ENCODE results near the gene NR3C2. TPM values are rescaled to one million over a fixed set of nuclear protein-coding genes. Genes with fewer than 3 reads are reported as not detected.

The NR3C2 gene
- total RNA-seq, 1 donor from 2014 or later, result 26.2 TPM

DNA sequence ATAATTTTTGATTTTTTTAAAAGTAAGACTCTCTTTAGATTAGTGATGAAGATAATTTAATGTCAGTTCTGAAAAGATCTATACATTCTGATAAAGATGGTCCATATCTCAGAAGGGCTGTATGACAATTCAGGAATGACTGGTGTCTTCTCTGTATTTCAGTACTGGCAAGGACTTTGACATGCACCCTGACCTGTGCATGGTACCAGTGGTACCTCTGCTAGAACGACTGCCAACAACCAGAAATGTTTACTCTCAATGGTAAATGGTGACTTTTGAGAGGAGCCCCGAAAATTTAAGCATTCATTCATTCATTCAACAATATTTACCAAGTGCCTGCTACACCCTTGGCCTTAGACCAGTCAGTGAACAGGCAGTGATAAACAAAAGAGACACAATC lies 4.8 kb downstream of the NR3C2 start:
- ATAC-seq, result no peak
- DNase-seq (ENCODE audit: low spot score), result no peak
- intact Hi-C loops (cut with DNase I), result no loop called here

GRCh38 chr4:148436512-148436911 lies 5.7 kb downstream of the NR3C2 start:
- ATAC-seq (no peak), DNase-seq (ENCODE audit: low spot score) (no peak)
- intact Hi-C loops (cut with DNase I), result no loop called here

- DNase-seq (ENCODE audit: low spot score) (no peak), ATAC-seq (no peak)
- intact Hi-C loops (cut with DNase I), result no loop called here
Observed at GRCh38 chr4:148435654-148436406, 6.4 kb downstream of the NR3C2 start.

- ATAC-seq (no peak), DNase-seq (ENCODE audit: low spot score) (no peak)
- intact Hi-C loops (cut with DNase I), result no loop called here
Observed at GRCh38 chr4:148434075-148434773, 8.0 kb downstream of the NR3C2 start.

DNA sequence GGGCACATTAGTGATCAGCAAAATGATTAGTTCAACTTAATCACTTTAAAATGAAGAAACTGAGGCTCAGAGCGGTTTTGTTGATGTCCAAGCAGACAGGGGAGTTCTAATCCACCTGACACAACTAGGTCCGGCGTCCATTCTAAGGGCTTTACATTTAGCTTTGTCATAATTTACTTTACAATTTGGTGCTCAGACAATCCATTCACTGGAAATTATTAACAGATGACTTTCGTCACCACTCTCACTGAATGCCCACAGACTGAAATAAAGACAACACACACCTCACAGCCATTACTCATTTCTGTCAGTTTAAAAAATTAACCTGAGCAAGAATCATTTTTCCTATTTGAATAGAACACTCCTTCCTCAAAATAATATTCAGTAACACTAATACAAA lies 10.8 kb downstream of the NR3C2 start:
- no peak for DNase-seq (ENCODE audit: low spot score)
- intact Hi-C loops (cut with DNase I), result no loop called here
- ATAC-seq, result no peak

DNA sequence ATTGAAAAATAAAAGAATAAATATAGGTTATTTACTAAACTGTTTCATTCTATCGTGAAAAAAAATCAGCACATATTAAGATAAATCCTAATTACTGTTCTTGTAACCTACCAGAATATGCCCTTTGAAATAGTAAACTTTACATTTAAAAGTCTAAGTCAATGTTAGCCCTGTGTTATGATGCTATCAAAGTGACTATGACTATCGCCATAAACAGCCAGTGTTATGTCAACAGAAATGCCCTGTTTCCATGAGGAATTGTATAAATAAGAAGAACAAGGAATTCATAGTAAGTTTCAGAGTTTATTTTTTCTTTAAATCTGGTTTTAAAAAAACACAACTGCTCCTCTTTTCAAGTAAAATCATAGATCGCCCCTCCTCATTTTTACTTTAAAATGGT lies 11.4 kb downstream of the NR3C2 start:
- no peak for DNase-seq (ENCODE audit: low spot score)
- ATAC-seq, result no peak
- intact Hi-C loops (cut with DNase I), result no loop called here

DNA sequence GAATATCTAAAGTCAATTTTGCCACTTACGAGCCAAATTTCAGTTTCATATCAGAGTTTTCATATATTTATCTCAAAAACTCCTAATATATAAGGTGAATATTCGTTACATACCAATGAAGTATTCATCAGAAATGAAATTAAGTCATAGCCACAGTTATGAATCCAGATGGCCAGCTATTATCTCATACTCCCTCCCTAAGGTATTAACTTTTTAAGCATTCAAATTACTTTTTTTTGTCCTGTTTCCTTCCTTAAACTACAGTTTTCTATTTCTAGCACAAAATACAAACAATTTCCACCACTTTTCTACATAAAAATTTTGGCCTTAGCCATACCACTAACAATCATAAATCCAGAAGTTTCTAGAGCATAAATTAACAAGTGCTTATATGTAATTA lies 13.0 kb downstream of the NR3C2 start:
- intact Hi-C loops (cut with DNase I), result no loop called here
- DNase-seq (ENCODE audit: low spot score), result no peak
- ATAC-seq, result no peak

GRCh38 chr4:148426643-148427042 lies 15.6 kb downstream of the NR3C2 start:
- ATAC-seq (no peak), DNase-seq (ENCODE audit: low spot score) (no peak)
- intact Hi-C loops (cut with DNase I), result no loop called here

DNA sequence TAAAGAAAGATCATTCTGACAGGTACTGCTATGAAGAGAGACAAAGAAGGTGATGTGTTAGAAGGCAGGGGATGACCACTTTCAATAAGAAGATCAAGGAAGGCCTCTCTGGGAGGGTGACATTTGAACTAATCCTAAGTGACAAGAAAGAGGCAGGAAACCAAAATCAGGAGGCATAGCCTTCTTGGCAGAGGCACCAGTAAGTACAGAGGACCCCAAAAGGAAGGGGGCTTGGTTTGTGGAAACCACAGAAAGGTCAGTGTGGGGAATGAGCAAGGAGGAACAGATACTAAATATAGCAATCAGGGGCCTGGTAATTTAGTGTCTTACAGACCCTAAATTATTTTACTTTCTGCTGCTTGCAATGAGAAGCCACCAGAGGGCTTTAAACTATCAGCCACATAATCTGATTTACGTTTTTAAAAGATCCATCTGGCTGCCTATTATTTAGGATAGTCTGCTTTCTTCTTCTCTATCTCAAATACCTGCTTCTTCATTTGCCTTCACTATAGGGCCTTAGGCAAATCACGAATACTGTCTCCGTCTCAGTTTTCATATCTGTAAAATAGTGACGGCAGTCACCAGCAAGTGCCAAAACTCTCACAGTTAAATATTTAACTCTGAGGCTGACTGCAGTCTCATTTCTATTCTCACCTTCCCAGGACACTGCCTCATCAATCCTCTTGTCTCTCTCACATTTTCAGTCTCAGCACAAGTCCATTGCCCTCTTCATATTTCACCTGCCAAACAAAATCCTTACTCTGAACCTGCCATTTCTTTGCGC lies 16.7 kb downstream of the NR3C2 start:
- no peak for DNase-seq (ENCODE audit: low spot score)
- intact Hi-C loops (cut with DNase I), result no loop called here
- no peak for ATAC-seq

- ATAC-seq, result no peak
- intact Hi-C loops (cut with DNase I), result no loop called here
Observed at GRCh38 chr4:148420397-148420796, 21.8 kb downstream of the NR3C2 start.

GRCh38 chr4:148415500-148415899 lies 26.7 kb downstream of the NR3C2 start:
- intact Hi-C loops (cut with DNase I), result no loop called here
- ATAC-seq (no peak), DNase-seq (ENCODE audit: low spot score) (no peak)

More at GRCh38 chr4:148420397-148420796, 21.8 kb downstream of the NR3C2 start:
- no peak for DNase-seq (ENCODE audit: low spot score)

- ATAC-seq (no peak), DNase-seq (ENCODE audit: low spot score) (no peak)
- intact Hi-C loops (cut with DNase I), result no loop called here
Observed at GRCh38 chr4:148412460-148412994, 29.7 kb downstream of the NR3C2 start.

DNA sequence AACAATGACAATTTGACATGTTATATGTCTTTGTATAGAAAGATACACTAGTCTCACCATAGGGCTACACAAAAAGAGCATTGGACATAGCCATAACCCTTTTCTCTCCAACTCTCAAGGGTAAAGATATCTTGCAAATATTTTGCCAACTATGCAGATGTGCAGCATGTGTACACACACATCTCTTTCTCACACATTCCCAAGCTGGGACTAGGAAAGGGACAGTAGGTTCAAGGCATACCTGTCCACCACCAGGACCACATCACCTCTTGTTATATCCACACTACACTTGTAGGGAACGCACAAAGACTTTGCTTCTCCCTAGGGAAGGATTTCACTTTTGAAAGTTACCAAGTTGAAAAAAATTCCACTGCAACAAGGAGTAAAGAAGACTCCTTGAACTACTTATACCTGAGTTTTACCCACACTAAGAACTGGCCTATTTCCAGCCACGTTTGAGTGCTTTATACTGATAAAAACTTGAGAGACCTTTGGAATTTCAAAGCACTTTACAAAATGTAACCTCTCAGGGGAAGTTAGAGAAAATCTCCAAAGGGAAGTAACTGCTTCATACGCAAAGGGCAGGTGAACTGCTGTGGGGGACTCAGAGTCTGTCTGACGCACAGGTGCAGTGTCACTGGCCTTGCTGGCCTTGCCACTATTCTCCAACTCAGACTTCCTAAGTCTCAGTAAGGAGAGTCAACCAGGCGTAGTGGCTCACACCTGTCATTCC lies 36.9 kb downstream of the NR3C2 start:
- ATAC-seq (no peak), DNase-seq (ENCODE audit: low spot score) (no peak)
- intact Hi-C loops (cut with DNase I), result no loop called here

DNA sequence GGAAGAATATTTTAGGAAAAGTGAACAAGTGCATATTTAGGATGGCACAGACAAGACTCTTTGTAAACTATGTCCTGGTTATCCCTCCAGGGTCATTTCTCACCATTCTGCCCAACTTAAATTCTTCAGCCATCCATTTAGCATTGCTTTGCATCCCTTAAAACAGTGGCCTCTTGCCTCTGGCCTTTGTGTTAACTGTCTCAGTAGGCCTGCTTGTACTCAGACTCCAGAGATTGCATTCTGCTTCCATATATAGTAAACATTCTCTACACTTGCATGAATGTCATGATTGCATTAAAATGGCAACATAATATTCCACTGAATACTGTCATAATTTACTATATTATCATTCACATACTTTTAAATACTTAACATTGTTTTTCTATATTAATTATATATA lies 43.2 kb downstream of the NR3C2 start:
- intact Hi-C loops (cut with DNase I), result no loop called here
- DNase-seq (ENCODE audit: low spot score) (no peak), ATAC-seq (no peak)

DNA sequence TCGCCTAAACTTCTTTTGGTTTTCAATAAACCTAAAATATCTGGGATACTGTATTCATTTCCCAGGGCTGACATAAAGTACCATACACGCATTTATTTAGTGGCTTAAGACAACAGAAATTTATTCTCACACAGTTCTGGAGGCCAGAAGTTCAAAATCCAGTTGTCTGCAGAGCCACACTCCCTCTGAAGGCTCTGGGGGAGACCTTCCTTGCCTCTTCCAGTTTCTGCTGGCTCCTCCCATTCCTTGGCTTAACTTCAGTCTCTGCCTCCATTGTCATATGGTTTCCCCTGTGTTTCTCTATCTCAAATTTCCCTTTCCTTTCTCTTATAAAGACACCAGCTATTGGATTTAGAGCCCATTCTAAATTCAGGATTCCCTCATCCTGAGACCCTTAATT lies 44.4 kb downstream of the NR3C2 start:
- ATAC-seq, result no peak
- intact Hi-C loops (cut with DNase I), result no loop called here
- DNase-seq (ENCODE audit: low spot score), result no peak

- no peak for ATAC-seq
Observed at GRCh38 chr4:148396986-148397673, 45.1 kb downstream of the NR3C2 start.

GRCh38 chr4:148395771-148396170 lies 46.4 kb downstream of the NR3C2 start:
- ATAC-seq, result no peak
- intact Hi-C loops (cut with DNase I), result no loop called here
- DNase-seq (ENCODE audit: low spot score), result no peak

More at GRCh38 chr4:148396986-148397673, 45.1 kb downstream of the NR3C2 start:
- no peak for DNase-seq (ENCODE audit: low spot score)
- intact Hi-C loops (cut with DNase I), result no loop called here

DNA sequence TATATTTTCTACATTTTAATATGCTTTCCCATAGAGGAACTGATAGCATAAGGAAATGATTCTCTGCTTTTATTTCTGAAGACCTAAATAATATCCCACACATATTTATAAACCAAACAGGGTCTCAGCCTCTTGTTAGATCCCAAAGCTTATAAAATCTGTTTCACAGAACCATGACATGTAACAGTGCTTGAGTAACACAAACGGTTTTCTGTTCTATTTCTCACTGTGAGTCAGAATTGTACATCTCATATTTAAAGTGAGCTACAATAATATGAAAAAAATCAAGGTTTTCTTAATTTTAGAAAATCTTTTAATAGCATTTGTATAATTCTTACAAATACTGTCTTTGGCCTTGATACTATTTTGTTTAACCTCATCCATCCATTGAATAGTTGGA lies 51.2 kb downstream of the NR3C2 start:
- intact Hi-C loops (cut with DNase I), result no loop called here
- ATAC-seq, result no peak
- no peak for DNase-seq (ENCODE audit: low spot score)

- DNase-seq (ENCODE audit: low spot score) (no peak), ATAC-seq (no peak)
- intact Hi-C loops (cut with DNase I), result no loop called here
Observed at GRCh38 chr4:148390311-148390710, 51.9 kb downstream of the NR3C2 start.
